ENCODE measurements around the gene MAGEA3.

- TF ChIP-seq CTCF (IDR thresholded peaks at IDR 0.05; ENCODE audit: poor library complexity) (no peak), EZH2phosphoT487 (IDR thresholded peaks at IDR 0.05; ENCODE audit: low read depth, severe bottlenecking, unreplicated experiment) (no peak), EZH2 (IDR thresholded peaks at IDR 0.05; ENCODE audit: borderline replicate concordance) (no peak)
Measured at GRCh38 chrX:152652467-152652866, 46.1 kb upstream of the MAGEA3 start.

Data from hepatocyte (in vitro differentiated cells).